HS-27A (cell line): ENCODE data around the gene BEAN1.

Source experiments
- DNase-seq: peaks from one replicate; pipeline ENCODE4 v3.0.0-alpha.2; 2012; ENCODE audit warnings: low read depth, missing footprints

Gene BEAN1

GRCh38 chr16:66419527-66419926 lies 7.6 kb upstream of the BEAN1 start:
- no peak for DNase-seq

GRCh38 chr16:66420396-66420795 lies 6.7 kb upstream of the BEAN1 start:
- no peak for DNase-seq

- DNase-seq: no peak
These were observed 5.2 kb upstream of the BEAN1 start for GRCh38 chr16:66421891-66422290.

DNA sequence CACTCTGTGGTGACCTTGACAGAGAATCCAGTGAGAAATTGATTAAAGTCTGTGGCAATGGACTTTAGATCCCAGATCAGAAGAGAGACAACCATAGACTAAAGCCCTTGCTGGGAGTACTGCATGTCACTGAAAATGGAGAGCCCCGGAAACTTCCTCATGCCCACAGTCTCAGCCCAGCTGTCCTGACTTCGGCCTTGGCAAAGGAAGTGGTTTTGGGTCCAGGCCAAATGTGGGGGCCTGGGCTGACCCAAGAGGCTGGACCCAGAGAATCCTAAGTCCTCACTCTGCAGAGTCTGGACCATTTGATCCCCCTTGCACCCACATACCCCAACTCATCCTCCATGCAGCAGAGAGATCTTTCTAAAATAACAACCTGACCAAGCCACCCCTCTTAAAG lies 4.7 kb upstream of the BEAN1 start:
- DNase-seq: no peak

- DNase-seq: no peak
These were observed 3.9 kb upstream of the BEAN1 start for GRCh38 chr16:66423177-66423576.

- DNase-seq: no peak
These were observed 1.4 kb upstream of the BEAN1 start for GRCh38 chr16:66425651-66426050.

DNA sequence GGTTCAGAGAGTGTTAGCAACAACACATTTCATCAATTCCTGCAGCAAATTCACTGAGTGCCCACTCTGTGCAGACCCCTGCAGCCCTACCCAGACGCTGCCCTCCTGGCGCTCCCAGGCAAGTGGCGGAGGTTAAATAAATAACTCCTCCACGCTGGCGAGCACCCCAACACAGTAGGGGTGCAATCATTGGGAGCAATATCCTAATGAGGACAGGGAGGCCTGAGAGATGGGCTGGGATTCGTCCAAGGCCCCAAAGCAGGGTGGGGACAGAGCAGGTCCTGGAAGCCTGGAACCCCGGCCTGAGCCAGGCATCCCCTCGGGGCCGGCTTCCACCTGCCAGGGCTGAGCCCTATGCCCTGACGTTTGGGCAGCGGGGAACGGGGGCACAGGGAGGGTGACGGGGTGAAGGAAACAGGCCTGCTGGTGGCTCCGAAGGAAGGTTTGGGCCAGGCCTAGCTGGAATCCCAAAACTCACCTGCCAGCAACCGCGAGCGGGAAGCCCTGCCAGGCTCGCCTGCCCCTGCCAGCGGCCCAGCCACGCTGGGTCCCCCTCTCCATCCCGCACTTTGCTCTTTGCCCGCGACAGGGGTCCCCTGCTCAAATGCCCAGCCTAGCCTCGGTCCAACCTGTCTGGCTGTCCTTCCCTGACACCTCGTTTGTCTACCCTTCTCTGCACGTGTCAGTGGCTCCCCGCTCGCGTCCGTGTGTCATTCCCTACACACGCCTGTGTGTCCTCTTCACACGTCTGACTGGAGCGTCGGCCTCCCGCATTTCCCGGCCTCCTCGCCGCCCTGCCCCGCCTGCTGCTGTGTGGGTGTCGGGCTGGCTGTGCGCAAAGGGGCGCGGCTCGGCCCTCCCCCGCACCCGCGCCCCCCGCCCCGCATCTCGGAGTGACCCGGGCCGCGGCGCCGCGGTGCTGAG lies 721 bp upstream of the BEAN1 start:
- no peak for DNase-seq

- DNase-seq: no peak
These were observed 981 bp downstream of the BEAN1 start for GRCh38 chr16:66427871-66428681.

GRCh38 chr16:66428682-66429251 lies 1.7 kb downstream of the BEAN1 start:
- no peak for DNase-seq

GRCh38 chr16:66429290-66429962 lies 2.3 kb downstream of the BEAN1 start:
- no peak for DNase-seq

DNA sequence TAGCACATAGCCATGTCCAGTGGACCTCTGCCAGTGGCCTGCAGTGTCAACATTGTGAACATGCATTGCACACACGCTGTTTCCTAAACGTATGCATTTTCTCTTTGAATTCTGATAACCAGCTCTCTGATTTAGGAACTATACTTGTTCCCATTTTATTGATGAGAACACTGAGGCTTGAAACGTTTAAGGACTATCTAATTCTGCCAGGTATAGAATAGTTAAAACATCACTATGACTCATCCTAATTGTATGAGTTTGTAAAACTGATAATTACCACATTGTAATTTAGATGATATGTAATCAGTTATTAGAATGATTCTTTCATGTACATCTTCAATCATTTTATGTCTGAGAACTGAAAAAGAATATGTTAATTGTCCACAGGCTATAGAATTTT lies 3.1 kb downstream of the BEAN1 start:
- no peak for DNase-seq

- no peak for DNase-seq
These were observed 4.7 kb downstream of the BEAN1 start for GRCh38 chr16:66431760-66432159.

DNA sequence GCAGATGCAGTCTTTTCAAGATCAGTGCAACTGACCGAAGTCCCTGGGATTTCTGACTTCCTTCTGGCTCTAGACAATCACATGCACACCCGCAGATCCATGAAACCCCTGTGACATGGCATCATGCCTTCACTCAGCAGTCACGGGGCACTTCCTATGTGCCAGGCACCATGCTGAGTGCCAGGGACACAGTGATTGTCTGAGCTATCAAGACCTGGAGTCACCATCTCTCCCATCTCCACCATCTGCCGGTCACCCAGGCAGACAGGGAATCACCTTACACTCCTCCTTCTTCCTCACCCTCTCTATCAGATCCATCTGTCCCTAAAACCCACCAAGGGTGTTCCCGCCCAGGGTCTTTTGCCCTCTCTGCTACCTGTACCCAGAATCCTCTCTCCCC lies 5.3 kb downstream of the BEAN1 start:
- no peak for DNase-seq

DNA sequence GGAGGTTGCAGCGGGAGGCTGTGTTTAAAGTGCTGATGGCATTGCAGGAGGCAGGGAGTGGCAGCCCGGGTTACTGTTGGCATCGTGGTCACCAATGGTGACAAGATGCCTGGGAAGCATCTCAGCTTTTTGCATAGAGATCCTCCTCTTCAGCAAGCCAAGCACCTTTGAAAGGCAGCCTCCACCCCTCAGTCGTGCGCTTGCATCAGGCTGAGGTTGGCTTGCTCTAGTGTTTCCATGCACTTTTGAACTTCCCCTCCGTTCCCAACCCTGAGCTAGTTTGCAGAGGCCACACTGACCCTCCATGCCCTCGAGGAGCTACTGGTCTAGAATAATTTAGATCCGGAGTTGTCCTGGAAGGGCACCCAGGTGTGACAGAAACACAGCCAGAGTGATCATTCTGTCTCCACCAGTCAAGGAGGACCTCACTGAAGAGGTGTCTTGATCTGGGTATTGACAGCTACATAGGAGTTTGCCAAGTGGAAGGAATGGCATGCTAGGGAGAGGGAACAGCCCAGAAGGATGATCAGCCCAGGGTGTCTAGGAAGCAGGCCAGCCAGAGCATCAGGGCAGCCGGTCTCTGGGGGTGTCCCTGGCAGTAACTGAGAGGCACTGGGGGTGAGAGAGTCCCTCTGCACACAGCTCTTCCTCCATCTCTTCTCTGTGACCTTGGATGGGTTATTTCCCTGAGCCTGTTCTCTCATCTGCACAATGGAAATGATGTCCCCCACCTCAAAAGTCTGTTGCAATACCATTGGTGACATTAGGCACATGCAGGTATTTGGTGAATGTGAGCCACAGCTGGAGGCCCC lies 7.7 kb downstream of the BEAN1 start:
- no peak for DNase-seq

DNA sequence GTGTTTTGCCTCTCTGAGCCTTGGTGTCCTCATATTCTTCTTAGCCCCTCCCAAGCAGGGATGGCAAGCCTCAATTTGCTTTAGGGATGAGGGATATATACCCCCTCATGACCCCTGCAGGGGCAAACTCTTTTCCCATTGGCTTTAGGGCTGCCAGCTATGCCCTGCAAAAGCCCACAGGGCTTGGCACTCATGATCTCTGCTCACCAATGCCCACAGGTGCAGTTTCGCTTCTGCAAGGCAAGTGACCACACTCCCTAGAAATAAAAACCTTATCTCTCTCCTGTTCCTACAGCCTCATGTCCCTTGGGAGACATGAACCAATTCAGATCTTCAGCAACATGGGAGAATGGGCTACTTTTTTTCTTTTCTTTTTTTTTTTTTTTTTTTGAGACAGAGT lies 8.8 kb downstream of the BEAN1 start:
- DNase-seq: no peak

GRCh38 chr16:66437391-66437945 lies 10.4 kb downstream of the BEAN1 start:
- DNase-seq: no peak

- no peak for DNase-seq
These were observed 11.4 kb downstream of the BEAN1 start for GRCh38 chr16:66438536-66438935.

GRCh38 chr16:66439051-66439730 lies 12.1 kb downstream of the BEAN1 start:
- DNase-seq: no peak

DNA sequence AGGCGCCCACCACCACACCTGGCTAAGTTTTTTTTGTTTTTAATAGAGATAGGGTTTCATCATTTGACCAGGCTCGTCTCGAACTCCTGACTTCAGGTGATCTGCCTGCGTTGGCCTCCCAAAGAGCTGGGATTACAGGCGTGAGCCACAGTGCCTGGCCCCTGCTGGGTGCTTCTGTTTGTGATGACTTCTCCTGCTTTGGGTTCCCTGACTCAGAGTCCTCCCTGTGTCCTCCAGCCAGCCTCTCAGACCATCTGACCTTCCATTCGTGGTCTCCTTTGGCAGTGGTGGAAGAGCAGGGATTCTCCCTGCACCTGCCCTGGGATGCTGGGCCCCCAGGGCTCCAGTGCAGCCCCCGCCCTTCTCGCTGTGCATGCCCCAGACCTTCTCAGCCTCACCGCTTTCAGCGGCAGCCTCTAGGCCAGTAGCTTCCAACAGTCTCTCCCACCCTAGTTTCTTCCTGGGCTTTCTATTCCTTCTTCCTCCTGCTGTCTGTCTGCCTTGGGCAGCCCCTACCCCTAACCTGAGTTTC lies 13.2 kb downstream of the BEAN1 start:
- DNase-seq: no peak

DNA sequence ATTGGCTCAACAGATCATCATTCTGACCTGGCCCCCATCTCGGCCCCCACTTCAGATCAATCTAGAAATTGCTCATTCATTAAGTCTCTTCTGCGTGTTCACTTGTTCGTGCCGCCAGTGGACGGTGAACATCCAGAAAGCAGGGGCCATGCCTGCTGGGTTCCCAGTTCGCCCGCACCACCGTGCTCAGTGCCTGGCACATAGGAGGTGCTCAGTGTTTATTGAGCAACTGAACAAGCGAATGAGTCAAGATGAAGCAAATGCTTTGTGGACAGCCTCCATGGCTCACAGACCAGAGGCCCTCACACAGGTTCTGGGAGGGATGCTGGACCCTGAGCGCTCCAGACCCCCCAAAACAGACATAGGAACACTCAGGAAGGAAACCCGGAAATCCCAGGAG lies 13.9 kb downstream of the BEAN1 start:
- DNase-seq: no peak
